Renal cortex interstitium (tissue), 11 donors: ENCODE results near the gene MRC2. TPM values are rescaled to one million over a fixed set of nuclear protein-coding genes. Genes with fewer than 3 reads are reported as not detected.
"Not testable (repeated sequence)": the region's sequence is repeated elsewhere in the genome, so short reads cannot be mapped to it uniquely, and the experiment has no call there.

Experiments
- DNase-seq, 11 donors: peaks; one replicate each; pipeline ENCODE4 v3.0.0-alpha.2; 2013; ENCODE audit warnings: low read depth in 9 of 11, low spot score in 4 of 11; ENCODE audit errors: extremely low read depth in 1 of 11
- polyA plus RNA-seq, 3 donors: library from polyadenylated mRNA; unstranded; fragments of 120-200 nt; gene quantifications; one replicate each; pipeline ENCODE4 v1.2.1, GENCODE V29; 2013; ENCODE audit not compliant: insufficient read length in 3 of 3

MRC2 gene
- polyA plus RNA-seq, 3 donors = 52.6 to 80.0 (median 72.5) TPM

DNA sequence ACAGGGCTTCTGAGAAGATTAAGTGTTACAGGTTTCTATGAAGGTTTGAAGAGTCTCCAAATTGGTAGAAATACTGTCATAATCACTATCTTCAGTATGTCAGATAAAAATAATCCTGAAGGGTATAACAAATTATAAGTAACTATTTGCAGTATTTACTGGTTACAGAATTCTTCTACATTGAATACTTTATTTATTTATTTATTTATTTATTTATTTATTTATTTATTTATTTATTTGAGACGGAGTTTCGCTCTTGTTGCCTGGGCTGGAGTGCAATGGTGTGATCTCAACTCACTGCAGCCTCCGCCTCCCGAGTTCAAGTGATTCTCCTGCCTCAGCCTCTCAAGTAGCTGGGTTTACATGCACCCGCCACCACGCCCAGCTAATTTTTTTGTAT lies 23.7 kb upstream of the MRC2 start:
- DNase-seq = not testable (repeated sequence)

DNA sequence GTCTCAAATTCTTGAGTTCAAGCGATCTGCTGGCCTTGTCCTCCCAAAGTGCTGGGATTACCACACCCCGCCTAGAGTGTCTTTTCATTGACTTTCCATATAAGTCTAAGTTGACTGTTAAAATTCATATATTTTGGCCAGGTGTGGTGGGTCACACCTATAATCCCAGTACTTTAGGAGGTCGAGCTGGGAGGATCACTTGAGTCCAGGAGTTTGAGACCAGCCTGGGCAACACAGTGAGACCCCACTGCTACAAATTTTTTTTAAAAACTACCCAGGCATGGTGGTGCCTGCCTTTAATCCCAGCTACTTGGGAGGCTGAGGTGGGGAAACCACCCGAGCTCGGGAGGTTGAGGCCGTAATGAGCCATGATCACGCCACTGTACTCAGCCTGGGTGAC lies 21.9 kb upstream of the MRC2 start:
- DNase-seq = no peak

- DNase-seq = no peak
Observed at GRCh38 chr17:62611292-62611691, 16.2 kb upstream of the MRC2 start.

DNA sequence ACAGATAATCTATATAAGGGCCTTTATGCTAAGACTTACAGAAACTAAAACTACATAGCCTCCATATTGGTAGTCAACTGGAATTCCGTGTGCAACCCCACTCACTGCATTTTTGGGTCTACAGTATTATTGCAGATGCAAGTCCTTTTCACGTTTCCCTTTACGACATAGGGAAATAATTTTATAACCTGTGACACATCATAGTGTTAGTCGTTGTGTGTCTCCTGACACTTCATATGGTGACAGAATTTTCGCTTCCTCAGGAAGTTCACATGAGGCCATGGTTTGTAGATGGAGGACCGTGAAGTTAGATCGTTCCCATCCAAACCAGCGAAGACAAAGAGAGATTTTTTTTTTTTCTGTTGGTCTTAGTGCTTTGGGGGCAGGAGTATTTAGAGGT lies 15.7 kb upstream of the MRC2 start:
- DNase-seq = no peak

- not testable (repeated sequence) for DNase-seq
Observed at GRCh38 chr17:62612289-62612688, 15.2 kb upstream of the MRC2 start.

DNA sequence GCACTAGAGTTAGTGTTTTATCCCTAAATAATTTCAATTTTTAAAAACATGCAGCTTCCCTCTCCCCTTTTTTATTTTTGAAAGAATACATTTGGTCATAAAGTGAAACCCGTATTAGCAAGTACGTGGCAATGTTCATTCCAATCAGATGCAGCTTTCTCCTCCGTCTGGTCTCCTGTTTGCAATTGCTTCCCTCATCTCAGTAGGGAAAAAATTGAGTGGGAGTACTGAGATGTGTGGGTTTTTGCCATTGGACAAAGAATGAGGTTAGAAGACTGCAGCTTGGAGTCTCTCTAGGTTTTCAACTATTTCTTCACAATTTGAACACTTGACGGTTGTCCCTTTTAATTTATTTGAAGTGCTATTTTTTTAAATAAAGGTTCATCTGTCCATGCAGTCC lies 14.4 kb upstream of the MRC2 start:
- not testable (repeated sequence) for DNase-seq

DNA sequence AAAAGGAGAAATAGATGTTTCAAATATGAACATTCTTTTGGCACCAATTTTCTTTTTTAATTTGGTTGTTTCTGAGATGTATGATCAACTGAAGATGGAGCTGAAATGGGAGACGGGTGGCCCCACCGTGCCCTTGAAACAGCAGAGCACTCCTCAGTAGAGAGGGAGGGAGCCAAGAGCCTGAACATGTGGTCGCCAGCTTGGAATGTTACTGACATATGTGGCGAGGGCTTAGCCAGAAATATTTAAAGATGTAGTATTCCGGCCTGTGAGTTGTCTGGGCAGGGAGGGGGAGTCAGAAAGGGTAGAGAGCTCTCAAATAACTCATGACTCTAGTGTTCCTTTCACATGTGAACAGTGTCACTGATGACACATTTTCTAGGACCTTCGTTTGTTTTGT lies 13.3 kb upstream of the MRC2 start:
- peak in 2 of 11 donors; percentile 32 to 56 for DNase-seq

GRCh38 chr17:62615503-62615902 lies 12.0 kb upstream of the MRC2 start:
- DNase-seq = no peak

DNA sequence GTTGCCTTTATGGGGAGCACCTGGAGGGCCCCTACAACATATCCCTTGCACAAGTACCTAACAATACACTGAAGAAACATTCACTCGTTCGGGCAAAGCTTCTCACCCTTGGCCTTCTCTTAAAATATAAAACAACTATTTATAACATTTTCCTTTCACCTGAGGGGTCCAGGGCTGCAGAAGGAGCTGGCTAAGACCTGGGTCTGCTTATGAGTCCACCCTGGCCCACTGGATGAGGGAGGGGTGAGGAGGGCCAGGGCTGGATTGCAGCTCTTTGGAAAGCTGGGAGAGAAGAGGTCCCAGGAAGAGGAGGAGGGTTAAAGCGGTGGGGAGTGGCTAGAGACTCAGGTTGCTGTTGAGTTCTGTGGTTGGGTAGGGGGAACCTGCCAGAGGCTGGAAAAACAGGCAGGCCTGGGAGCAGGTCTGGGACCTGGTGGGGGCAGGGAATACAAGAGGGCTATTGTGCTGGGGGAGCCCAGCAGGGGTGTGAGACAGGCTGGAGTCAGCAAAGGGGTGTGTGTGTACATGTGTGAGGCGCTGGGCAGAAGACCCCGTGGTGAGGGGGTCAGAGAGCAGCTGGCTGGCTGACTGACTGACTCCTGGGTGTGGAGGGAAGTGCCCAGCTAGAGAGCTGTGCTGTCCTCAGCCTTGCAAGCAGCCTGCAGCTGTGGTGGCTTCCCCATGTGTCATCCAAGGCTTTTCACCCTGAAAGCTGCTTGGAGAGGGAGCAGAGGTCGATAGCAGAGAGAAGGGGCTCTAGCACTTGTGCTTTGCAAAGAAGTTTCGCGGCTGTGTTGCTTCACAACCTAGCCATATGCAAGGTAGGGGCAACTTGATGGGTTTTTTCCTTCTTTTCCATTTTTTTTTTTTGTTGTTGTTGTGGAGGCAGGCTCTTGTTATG lies 10.2 kb upstream of the MRC2 start:
- no peak for DNase-seq

DNA sequence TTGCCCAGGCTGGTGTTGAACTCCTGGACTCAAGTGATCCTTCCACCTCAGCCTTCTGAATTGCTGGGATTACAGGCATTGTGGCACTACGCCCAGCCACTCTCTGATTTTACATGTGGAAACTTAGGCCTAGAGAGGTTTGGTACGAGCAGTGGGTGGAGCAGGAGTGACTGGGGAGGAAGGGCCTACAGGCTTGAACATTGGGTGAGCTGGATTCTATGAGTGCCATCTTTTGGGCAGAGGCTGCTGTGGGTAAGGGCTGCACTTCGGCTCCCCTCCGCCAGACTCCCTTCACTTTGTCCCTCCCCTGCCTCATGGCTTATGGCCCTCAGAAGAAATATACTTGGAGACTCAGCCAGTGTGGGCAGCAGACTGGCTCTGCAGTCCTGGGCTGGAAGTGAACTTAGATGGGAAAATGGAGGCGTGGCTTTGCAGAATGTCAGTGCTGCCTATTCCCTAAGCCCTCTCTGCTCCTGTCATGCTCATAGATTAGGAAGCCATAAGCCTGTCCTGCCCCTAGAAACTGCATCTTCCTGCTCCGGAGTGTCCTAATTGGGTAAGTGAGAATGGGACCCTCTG lies 9.5 kb upstream of the MRC2 start:
- DNase-seq = no peak

- no peak for DNase-seq
Observed at GRCh38 chr17:62618647-62619416, 8.6 kb upstream of the MRC2 start.

GRCh38 chr17:62619417-62620155 lies 7.9 kb upstream of the MRC2 start:
- DNase-seq = no peak

GRCh38 chr17:62621223-62621622 lies 6.2 kb upstream of the MRC2 start:
- DNase-seq = no peak

- DNase-seq = no peak
Observed at GRCh38 chr17:62625184-62625869, 2.1 kb upstream of the MRC2 start.

GRCh38 chr17:62625870-62626200 lies 1.6 kb upstream of the MRC2 start:
- no peak for DNase-seq

GRCh38 chr17:62626719-62627218 lies 701 bp upstream of the MRC2 start:
- DNase-seq = peak in 8 of 11 donors; percentile 47 to 70 (median 64)

- peak in 8 of 11 donors; percentile 57 to 71 (median 68) for DNase-seq
Observed at GRCh38 chr17:62627904-62628633, 599 bp downstream of the MRC2 start.
